GM11168 (cell line): ENCODE measurements around the gene PMS2.
"Not testable (repeated sequence)": the region's sequence is repeated elsewhere in the genome, so short reads cannot be mapped to it uniquely, and the experiment has no call there.

Experiments used
- in situ Hi-C: fragments of 300-500 bp; cut with MboI; formaldehyde crosslinking; loops from one replicate; pipeline ENCODE4 v1.12.0; 2022; ENCODE audit warnings: low sequenced_read_pairs; ENCODE audit not compliant: unreplicated experiment

Gene PMS2

DNA sequence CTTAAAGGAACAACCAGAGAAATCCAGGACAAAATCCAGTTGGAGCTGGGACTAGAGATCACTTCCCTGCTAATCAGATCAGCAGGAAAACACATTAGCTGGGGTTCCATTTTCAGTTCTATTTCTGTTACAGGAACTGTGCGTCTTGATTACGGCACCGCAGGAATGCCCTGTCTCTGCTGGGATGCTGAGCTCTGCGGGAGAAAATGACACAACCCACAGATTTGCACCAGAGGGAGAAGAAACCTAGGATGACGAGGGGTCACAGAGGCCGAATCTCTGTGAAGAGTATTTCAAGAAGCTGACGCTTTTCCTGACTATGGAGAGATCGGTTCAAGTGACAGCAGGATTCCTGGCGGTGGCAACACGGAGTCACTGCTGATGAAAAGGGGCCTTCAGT, 78.6 kb downstream of the PMS2 start:
- in situ Hi-C loops, result not testable (repeated sequence)

DNA sequence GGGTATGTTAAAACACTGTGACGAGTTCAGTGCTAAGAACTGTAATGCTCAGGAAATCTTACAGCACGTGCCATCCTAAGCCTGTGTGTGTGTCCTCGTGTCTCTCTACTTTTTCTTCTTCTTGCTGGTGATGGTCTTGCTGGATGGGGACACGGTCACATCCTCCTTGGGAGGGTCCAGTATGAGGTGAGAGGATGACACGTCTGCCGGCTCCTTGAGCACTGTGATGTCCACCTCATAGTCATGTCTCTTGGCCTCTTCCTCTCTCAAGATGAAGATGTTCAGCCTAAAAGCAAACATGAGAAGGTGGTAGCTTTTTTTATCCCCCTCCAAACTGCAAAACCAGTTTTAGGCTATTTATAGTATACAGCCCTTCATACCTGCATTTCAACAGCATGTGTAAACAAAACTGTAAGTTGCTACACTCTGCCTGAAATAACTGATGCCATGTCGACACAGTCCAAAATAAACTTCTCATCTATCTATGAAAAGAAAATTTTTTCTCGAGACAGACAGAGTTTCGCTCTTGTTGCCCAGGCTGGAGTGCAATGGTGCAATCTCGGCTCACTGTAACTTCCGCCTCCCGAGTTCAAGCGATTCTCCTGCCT, 82.5 kb downstream of the PMS2 start:
- in situ Hi-C loops, result not testable (repeated sequence)

DNA sequence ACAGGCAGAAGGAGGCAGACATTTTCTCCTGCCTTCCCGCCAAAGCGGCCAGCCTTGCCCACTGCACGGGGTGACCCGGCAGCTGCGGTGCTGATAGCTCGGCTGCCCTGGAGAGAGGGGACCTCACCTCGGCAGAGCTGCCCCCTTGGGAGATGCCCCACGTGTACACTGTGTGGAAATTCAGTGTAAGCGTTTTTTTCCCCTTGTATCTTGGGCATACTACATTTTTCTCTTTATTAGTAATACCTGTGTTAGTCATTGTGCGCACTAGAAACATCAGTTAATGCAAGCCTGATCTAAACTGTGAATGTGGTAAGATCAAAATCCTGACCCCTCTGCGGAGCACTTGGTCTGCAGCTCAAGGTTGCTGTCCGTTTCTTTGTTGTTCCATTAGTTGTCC, 84.2 kb downstream of the PMS2 start:
- in situ Hi-C loops, result not testable (repeated sequence)

DNA sequence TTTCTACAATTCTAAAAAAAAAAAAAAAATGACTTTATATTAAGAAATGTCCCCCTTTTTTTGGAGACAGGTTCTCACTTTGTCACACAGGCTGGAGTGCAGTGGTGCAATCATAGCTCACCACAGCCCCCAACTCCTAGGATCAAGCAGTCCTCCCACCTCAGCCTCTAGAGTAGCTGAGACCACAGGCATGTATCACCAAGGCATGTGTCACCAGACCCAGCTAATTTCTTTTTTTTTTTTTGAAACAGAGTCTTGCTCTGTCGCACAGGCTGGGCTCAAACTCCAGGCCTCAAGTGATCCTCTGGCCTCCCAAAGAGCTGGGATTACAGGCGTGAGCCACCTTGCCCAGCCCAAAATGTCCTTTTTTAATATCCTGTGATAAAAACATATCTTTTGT, 84.7 kb downstream of the PMS2 start:
- in situ Hi-C loops, result not testable (repeated sequence)
